Measurements from ENCODE around the gene MBP. TPM values are rescaled to one million over a fixed set of nuclear protein-coding genes. Genes with fewer than 3 reads are reported as not detected.

The MBP gene
- total RNA-seq, 4 donors from 2014 or later: 18.1 to 58.8 (median 30.6) TPM

GRCh38 chr18:77000527-77000926, 132.1 kb downstream of the MBP start:
- no peak for TF ChIP-seq CTCF (IDR thresholded peaks at IDR 0.05; ENCODE audit: low read depth)

GRCh38 chr18:76999077-76999476, 133.5 kb downstream of the MBP start:
- no peak for TF ChIP-seq CTCF (IDR thresholded peaks at IDR 0.05; ENCODE audit: low read depth)

- no peak for TF ChIP-seq CTCF (IDR thresholded peaks at IDR 0.05; ENCODE audit: low read depth)
Observed at GRCh38 chr18:76997951-76998808, 134.4 kb downstream of the MBP start.

GRCh38 chr18:76996429-76996828, 136.2 kb downstream of the MBP start:
- TF ChIP-seq CTCF (IDR thresholded peaks at IDR 0.05; ENCODE audit: low read depth): no peak

GRCh38 chr18:76995896-76996295, 136.7 kb downstream of the MBP start:
- TF ChIP-seq CTCF (IDR thresholded peaks at IDR 0.05; ENCODE audit: low read depth): no peak

GRCh38 chr18:76994086-76994654, 138.4 kb downstream of the MBP start:
- no peak for TF ChIP-seq CTCF (IDR thresholded peaks at IDR 0.05; ENCODE audit: low read depth)

- no peak for TF ChIP-seq CTCF (IDR thresholded peaks at IDR 0.05; ENCODE audit: low read depth)
Observed at GRCh38 chr18:76993573-76993972, 139.0 kb downstream of the MBP start.
